ENCODE measurements around the gene SUPT3H. TPM values are rescaled to one million over a fixed set of nuclear protein-coding genes. Genes with fewer than 3 reads are reported as not detected.

Gene SUPT3H
- polyA plus RNA-seq, 3 donors, result 21.6 to 23.8 (median 23.5) TPM

DNA sequence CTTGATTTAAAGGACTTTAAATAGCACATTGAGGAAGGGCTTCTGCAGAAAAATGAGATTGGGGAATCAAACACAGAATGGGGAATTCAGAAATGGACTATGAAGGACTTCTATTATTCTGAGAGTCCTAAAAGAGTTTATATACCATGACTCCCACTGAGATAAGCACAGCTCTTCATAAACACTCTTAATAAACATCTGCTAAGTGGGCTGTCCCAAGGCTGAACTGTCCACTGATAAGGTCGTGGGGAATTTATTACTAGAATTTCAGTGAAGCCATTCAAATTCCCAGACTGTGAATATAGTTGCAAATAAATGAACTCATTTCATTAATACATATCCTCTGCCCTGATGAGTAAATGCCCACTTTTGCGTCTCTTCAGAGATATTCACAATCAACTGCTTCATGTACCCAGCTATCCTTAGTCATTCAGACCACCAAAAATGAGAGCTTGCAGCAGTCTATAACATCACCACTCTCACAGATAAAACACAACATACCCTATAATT, 517.8 kb downstream of the SUPT3H start:
- DNase-seq (ENCODE audit: low read depth in 3 of 3, low spot score in 2 of 3), result no peak

DNA sequence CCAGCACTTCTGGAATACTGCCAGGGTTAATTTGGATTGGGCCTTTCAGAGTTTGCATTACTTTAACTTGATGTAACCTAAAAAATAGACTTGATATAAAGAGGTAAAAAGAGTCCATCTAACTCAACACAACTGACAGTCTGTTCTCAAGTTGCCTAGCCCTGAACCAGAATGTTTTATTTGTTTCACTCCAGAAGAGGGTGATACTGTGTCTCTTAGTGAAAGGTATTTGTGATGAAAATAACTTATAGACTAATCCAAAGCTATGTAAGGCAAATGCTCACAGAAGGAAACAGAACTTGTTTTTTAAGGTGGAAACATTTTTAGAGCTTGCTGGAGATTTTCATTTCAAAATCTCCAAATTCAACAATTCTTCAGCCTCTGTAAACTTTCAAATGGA, 518.7 kb downstream of the SUPT3H start:
- no peak for DNase-seq (ENCODE audit: low read depth in 3 of 3, low spot score in 2 of 3)

DNA sequence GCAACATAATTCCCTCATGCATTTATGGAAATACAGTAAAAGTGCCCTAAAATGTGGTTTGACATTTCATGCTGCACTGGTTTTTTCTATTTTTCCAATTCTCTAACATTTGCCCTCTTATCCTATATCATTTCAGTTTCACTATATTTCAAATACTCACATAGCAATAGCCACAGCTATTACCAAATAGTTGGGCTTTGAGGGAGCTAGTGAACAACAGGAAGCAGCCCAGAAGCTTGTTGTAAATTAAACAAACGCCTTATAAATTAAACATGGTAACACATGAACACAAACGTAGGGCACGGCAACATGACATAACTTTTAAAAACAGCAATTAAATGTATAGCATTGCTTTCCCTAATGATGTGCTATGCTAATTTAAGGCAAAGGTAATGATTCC, 521.3 kb downstream of the SUPT3H start:
- no peak for DNase-seq (ENCODE audit: low read depth in 3 of 3, low spot score in 2 of 3)

DNA sequence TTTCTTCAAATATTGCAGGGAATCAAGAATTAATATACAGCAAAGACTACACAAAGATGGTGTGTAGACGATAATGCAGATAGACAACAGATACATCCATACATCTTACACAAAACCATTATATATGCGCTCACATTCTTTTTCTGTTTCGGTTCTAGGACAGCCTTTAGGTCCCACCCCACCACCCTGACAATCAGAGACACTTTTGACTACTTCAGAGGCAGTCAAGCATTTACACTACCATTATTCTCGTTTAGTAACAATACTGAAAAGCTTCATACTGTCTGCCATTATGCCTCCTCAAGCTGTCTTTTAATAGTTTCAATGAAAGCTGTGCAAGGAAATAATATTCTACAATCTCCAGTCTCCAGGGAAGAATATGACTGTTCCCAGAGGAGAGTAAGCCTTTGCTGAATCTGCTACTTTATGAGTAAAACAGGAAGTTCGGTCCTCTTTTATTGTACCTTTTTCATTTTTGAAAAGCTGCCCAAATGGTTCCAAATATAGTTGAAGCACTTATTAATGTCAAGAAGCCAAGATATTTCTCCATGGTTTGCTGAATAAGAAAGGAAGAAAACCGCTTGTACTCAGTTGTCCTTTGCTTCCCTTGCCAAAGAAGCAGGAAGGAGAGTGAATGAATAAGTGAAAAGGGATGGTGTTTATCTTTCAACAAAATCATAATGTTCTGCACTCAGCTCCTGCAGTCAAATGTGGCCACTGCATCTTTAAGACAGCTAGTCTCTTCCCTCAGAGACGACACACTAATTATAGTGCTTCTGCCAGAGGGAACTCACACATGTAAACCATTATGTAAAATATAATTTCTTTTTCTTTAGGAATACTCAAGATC, 521.9 kb downstream of the SUPT3H start:
- no peak for DNase-seq (ENCODE audit: low read depth in 3 of 3, low spot score in 2 of 3)

DNA sequence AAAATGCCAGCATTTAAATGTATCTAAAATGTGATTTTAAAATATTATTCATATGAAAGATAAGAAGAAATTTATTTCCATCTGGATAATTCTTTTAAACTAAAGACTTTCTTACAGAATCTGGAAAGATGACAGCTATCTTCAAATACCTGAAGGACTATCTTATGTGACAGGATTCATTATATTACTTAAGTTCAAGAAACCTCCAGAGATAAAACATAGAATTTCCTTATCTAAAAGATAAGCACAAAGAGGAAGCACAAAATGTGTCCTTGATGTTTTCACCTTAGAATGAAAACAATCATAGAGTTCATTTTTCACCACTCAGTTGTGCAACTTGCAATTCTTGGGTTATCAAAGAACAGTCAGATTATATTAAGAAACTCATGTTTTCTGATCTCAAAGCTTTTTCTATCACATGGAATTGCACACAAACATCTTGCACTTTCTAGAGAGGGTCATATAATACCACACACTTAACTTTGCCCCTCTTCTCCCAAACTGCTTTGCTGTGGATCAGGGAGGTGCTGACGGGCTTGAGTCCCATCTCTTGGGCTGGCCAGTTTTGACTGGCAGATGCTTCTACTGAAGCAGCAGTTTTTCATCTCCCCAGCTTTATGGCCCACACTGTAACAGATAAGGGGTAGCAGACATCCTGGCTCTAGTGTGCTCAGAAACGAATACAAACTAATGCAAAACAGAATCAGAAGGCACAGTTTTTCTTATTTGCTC, 522.9 kb downstream of the SUPT3H start:
- DNase-seq (ENCODE audit: low read depth in 3 of 3, low spot score in 2 of 3), result no peak

DNA sequence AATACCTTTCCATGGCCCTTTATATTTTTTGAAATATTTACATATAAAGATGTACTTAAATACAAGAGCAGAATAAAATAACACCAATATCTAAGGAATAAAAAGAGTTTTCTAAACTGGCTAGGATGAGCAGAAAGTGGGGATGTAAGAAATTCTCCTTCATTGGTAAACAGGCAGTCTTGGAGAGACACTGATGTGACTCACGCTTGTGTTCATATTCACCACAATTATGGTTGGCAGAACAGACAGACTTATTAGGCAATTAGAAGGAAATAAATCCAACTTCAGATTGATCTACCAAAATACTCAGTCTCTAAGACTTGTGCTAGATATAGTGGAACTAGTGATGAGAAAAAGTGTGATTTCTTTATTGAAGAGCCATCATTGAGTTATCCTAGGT, 526.6 kb downstream of the SUPT3H start:
- DNase-seq (ENCODE audit: low read depth in 3 of 3, low spot score in 2 of 3), result no peak

DNA sequence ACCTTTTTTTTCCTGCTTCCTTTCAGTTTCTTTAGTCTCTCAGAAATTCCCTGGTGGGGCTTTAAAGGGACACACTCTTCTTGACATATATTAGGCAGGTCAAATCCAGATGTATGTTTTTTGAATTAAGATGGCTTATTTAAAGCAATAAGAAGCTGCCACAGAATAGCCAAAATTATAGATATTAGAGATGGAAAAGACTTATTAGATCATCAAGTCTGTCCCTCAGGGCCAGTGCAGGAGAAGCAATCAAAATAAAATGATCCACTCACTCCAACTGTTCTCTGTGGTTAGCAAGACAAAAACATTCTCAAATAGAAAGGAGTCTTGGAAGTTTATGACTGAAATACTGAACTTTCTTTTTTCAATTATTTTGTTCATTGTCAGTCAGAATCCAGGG, 527.4 kb downstream of the SUPT3H start:
- DNase-seq (ENCODE audit: low read depth in 3 of 3, low spot score in 2 of 3), result no peak

DNA sequence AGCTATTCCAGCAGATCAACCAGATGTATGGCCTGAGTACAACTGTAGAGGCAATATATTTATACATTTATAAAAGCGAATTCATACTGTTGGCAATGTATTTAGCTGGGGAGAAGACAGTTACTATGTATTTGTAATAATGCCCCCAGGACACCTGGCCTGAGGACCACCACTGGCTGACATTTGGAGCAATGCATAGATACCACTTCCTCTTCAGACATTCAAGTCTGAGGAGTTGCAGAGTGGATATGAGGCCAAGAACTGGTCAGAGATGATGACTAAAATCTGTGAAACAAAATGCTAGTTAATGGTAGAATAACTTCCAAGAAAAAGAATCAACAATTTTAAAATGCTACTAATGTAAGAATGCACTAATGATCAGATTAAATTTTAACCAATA, 527.9 kb downstream of the SUPT3H start:
- DNase-seq (ENCODE audit: low read depth in 3 of 3, low spot score in 2 of 3), result no peak

DNA sequence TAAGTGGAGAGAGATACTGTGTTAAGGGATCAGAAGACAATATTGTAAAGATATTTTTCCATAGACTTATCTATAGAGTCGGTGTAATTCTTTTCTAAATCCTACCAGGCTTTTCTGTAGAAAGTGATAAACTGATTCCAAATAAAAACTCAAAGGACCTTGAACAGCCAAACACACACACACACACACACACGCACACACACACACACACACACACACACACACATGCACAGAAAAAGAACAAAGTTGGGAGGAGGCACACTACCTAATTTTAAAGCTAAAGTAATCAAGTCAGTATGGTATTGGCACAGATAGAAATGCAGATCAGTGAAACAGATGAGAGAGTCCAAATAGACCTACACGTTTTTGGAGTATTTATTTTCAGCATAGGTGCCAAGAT, 534.0 kb downstream of the SUPT3H start:
- DNase-seq (ENCODE audit: low read depth in 3 of 3, low spot score in 2 of 3), result no peak

DNA sequence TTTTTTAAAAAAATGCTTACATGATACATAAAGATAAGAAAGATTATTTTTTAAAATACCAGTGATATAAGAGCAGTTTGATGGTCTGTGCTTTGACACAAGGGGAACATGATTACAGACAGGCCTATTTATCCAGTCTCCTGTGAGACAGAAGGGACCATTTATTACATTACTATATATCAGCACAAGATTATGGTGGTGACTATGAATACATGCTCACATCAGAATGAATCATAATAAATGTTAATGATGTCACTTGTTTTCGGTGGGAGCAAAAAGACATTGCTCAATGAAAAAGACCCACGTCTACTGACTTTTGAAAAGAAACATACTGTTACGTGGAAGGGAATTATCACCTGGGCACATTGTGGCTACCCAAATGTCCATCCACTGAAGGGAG, 535.1 kb downstream of the SUPT3H start:
- no peak for DNase-seq (ENCODE audit: low read depth in 3 of 3, low spot score in 2 of 3)

DNA sequence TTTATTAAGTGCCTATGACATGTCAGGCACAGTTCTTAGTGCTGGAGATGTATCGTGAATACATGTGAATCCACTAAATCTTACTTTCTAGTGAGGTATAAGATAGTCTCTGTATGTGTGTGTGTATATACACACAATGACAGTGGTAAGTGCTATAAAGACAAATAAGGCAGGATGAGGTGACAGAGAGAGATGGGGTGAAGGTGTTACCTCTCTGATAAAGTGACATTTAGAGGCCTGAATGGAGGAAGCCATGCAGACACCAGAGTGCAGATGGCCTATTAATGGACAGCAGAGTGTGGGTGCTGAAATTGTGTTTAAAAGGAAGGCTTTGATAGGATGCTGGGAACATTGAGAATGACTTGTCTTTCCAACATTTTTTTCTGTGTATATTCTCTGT, 535.9 kb downstream of the SUPT3H start:
- no peak for DNase-seq (ENCODE audit: low read depth in 3 of 3, low spot score in 2 of 3)

DNA sequence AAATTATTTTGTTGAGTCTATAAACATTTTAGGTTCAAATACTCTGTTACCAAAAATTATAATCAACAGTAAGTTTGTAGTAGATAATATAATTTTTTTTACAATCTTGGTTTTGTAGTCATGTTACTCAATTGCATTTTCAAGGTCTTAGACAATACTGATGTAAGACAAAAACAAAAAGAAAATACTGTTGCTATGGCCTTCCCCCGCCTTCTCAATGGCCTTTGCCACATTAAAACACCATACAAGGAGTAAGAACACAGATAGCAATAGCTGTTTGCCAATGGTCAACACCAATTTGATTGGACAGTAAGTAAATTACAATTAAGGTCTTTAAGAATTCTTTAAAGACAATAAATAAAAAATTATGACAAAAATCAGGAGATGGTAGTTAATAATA, 540.0 kb downstream of the SUPT3H start:
- no peak for DNase-seq (ENCODE audit: low read depth in 3 of 3, low spot score in 2 of 3)

DNA sequence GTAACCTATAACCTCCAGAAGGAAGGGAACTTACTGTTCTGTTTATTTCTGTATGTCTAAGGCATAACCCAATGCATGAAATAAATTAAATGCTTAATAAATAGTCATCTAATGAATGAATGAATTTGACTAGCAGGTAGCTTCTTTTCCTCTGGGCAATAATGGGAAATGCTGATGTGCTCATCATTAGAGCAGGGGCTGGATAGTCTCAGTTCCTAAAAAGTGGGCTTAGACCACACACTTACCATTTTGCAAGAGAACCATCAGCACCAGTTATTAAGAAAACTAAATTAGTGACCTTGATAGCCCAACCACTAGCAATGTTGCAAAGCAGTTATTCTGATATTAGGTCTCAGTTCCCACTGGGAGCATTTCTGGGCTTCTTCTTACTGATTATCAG, 540.5 kb downstream of the SUPT3H start:
- no peak for DNase-seq (ENCODE audit: low read depth in 3 of 3, low spot score in 2 of 3)

DNA sequence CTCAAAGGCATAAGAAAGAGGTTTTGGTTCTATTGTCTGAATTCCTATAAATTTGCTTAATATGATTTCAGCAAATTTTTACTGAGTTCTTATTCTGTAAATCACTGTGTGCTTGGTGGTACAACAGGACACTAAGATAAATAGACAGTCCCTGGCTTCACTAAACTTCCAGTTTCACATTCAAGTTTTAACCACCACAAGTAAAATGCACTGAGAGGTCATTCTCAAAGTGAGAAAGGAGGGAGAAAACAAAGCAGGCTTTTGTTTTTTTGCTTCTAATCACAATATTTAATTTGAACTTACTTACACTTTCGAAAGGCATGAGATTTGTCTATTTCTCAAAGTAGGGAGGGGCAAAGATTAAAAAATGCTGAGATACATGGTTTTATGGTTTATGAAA, 544.5 kb downstream of the SUPT3H start:
- DNase-seq (ENCODE audit: low read depth in 3 of 3, low spot score in 2 of 3), result no peak

DNA sequence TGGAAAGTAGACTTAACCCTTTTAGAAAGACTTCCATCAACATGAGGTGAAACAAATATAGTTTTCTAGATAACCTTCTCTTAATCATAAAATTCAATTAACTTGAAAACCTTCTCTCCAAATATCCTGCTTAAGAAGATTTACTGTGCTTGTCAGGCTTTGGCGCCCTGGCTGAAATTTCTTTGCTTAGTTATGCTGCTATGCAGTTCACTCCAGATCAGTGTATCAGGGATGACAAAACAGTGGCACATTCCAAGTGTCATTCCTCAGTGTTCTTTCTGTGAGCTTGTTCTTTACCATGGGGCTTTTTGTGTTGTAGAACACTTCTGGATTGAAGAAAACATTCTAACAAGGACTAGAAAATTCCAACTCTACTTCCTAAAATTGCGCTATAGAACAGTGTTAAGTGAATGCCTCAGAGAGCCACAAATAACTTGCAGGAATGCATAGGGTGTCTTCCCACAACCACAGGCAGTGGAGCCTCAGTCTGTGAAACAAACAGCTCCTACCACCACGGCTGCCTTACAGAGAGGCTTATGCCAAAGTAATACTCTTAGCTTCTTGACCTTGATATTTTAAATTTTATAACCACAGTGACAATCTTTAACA, 546.6 kb downstream of the SUPT3H start:
- DNase-seq (ENCODE audit: low read depth in 3 of 3, low spot score in 2 of 3), result no peak

DNA sequence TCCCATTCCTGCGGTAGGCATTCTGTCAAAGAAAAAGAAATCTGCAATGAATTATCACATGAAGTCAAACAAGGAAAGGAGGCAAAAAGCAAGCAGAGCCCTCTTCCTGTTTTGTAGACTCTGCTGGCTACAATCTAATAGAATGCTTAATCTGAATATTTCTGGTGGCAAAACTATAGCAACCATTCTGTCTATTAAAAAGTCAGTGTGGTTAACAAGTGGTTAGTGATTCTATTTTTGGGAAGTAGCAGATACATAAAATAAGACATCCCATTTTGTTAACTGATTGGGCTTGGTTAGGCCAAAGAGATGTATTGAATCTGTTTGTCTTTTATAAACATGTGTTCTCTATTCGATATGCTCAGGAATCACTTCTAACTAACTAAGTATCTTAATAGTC, 547.9 kb downstream of the SUPT3H start:
- no peak for DNase-seq (ENCODE audit: low read depth in 3 of 3, low spot score in 2 of 3)

DNA sequence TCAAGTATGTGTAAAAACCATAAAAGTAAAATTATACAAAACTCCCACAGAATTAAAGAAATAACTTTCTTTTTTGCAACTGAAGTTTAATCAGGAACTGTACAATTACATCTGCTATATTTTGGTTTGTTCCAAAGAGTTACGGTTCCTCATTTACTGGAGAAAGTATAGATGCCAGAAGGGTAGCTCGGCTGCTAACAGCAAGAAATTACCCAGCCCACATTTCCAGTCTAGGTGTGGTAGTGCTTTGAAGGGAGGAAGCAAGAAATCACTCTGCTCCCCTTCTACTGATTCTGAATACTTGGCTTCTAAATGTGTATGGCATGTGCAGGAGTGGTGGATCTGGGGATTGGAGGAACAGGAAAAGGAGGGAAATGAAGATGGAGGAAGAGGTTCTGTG, 549.0 kb downstream of the SUPT3H start:
- no peak for DNase-seq (ENCODE audit: low read depth in 3 of 3, low spot score in 2 of 3)

DNA sequence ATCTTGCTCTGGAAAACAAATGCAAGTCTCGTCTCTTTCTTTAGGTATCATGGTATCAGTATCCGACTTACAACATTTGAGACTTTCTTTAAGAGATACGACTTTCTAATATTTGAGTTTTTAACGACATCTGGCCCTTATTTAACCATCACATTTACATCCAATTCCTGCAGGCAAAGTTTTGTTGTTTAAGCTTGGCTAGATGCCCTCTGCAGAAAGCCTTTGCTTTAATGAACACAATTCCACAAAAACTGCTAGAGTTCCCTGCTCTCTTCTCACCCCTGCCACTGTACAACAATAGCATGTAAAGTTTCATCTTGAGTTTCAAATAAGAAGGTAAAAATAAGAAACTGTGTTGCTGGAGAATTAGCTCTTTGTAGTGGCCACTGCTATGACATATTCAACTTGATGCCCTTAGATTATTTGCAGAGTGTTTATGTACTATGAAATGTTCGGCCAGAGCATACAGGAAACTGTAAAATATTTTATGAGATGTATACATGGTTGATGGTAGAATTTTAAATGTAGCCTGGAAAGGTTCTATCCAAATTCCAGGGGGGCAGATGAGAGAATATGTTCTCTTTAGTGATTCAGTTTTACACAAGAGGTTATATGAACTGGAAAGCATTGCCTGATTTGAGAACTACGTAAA, 551.6 kb downstream of the SUPT3H start:
- DNase-seq (ENCODE audit: low read depth in 3 of 3, low spot score in 2 of 3), result no peak

DNA sequence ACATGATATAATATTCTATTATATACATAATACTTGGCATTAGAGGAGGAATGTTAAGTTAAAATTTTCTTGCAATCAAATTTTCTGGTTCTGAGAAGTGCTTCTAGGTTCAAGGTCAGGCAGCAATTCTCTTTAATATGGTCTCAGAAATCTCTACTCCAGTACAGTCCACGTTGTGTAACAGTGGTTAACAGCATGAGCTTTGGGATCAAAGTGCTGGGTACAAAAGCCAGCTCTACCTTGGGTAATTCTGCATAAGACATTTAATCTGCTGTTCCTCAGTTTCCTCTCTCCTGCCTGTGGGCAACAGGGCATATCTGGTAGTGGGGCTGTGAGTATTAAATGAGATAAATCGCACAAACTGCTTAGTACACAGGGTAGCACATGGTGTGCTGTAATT, 552.5 kb downstream of the SUPT3H start:
- DNase-seq (ENCODE audit: low read depth in 3 of 3, low spot score in 2 of 3), result no peak

DNA sequence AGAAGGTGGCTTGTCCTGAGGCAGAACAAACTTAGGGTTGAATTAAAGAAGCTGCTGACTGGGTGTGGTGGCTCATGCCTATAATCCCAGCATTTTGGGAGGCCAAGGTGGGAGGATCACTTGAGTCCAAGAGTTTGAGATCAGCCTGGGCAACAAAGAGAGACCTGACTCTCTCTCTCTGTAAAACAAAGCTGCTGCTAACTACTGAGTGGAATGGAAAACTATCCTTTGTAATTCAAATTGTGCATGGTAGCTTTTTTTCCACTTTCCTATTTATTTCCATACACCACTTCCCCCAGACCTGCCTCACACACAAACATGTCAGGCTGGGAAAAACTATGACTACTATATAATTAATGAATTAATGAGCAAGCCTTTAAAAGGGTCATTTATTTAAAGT, 553.2 kb downstream of the SUPT3H start:
- DNase-seq (ENCODE audit: low read depth in 3 of 3, low spot score in 2 of 3), result no peak

DNA sequence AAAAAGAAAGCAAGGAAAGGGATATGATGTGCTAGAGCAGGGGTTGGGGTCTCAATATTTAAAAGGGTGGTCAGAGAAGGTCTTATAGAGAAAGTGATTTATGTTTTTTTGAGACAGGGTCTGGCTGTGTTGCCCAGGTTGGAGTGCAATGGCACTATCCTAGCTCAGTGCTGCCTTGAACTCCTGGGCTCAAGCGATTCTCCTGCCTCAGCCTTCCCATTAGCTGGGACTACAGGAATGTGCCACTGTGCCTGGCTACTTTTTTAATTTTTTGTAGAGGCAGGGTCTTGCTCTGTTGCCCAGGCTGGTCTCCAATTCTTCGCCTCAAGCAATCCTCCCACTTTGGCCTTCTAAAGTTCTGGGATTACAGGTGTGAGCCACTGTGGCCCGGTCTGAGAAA, 557.0 kb downstream of the SUPT3H start:
- DNase-seq (ENCODE audit: low read depth in 3 of 3, low spot score in 2 of 3), result no peak

Data from right renal cortex interstitium (tissue), 3 donors.